SW 1271 (cell line): ENCODE results near the gene POU4F1.
"Not testable (repeated sequence)": the region's sequence is repeated elsewhere in the genome, so short reads cannot be mapped to it uniquely, and the experiment has no call there.

Source experiments
- DNase-seq, 2 experiments: peaks; one replicate each; lab custom pipeline; 2025; lab: John Stamatoyannopoulos, UW

POU4F1 gene

GRCh38 chr13:78603240-78603957, at the start of gene POU4F1:
Gene POU4F1, minus strand, starts transcription at chr13:78603552. Its CDS starts 226 bp downstream, at chr13:78603326.
- DNase-seq: peak; percentile 12 to 54

GRCh38 chr13:78652651-78653050, 49.3 kb upstream of the POU4F1 start:
- no peak for DNase-seq

- DNase-seq: no peak
Observed at GRCh38 chr13:78650717-78651083, 47.3 kb upstream of the POU4F1 start.

GRCh38 chr13:78649997-78650716, 46.8 kb upstream of the POU4F1 start:
- DNase-seq: no peak

GRCh38 chr13:78647109-78647678, 43.8 kb upstream of the POU4F1 start:
- DNase-seq: not testable (repeated sequence)

- no peak for DNase-seq
Observed at GRCh38 chr13:78638216-78638615, 34.9 kb upstream of the POU4F1 start.

GRCh38 chr13:78636495-78636894, 33.1 kb upstream of the POU4F1 start:
- no peak for DNase-seq

GRCh38 chr13:78632996-78633395, 29.6 kb upstream of the POU4F1 start:
- DNase-seq: no peak

- DNase-seq: no peak
Observed at GRCh38 chr13:78631077-78631476, 27.7 kb upstream of the POU4F1 start.

- no peak for DNase-seq
Observed at GRCh38 chr13:78630511-78630910, 27.2 kb upstream of the POU4F1 start.

GRCh38 chr13:78625384-78625783, 22.0 kb upstream of the POU4F1 start:
- no peak for DNase-seq

- DNase-seq: no peak
Observed at GRCh38 chr13:78623132-78623531, 19.8 kb upstream of the POU4F1 start.

- no peak for DNase-seq
Observed at GRCh38 chr13:78620936-78621470, 17.7 kb upstream of the POU4F1 start.

GRCh38 chr13:78618411-78618810, 15.1 kb upstream of the POU4F1 start:
- DNase-seq: no peak

- DNase-seq: no peak
Observed at GRCh38 chr13:78611040-78611439, 7.7 kb upstream of the POU4F1 start.

GRCh38 chr13:78610381-78610883, 7.1 kb upstream of the POU4F1 start:
- no peak for DNase-seq

GRCh38 chr13:78609464-78610205, 6.3 kb upstream of the POU4F1 start:
- DNase-seq: no peak

GRCh38 chr13:78608688-78609463, 5.5 kb upstream of the POU4F1 start:
- DNase-seq: no peak

GRCh38 chr13:78608252-78608687, 4.9 kb upstream of the POU4F1 start:
- DNase-seq: no peak

- no peak for DNase-seq
Observed at GRCh38 chr13:78607409-78608251, 4.3 kb upstream of the POU4F1 start.
